ENCODE results near the gene SPATA24.
"Not testable (repeated sequence)": the region's sequence is repeated elsewhere in the genome, so short reads cannot be mapped to it uniquely, and the experiment has no call there.

The SPATA24 gene

GRCh38 chr5:139417214-139417613 lies 13.3 kb upstream of the SPATA24 start:
- peak in 5 of 56 donors; percentile 20 to 49 (median 43) for DNase-seq

- no peak for DNase-seq
These were observed 12.8 kb upstream of the SPATA24 start for GRCh38 chr5:139416651-139417050.

- DNase-seq = no peak
These were observed 12.0 kb upstream of the SPATA24 start for GRCh38 chr5:139415869-139416268.

- DNase-seq = peak in 54 of 56 donors; percentile 13 to 94 (median 76)
These were observed 11.5 kb upstream of the SPATA24 start for GRCh38 chr5:139415221-139415861.

GRCh38 chr5:139414581-139415130 lies 10.8 kb upstream of the SPATA24 start:
- peak in 23 of 56 donors; percentile 19 to 71 (median 36) for DNase-seq

- no peak for DNase-seq
These were observed 10.1 kb upstream of the SPATA24 start for GRCh38 chr5:139413963-139414362.

GRCh38 chr5:139413153-139413552 lies 9.3 kb upstream of the SPATA24 start:
- DNase-seq = no peak

GRCh38 chr5:139410993-139411828 lies 7.3 kb upstream of the SPATA24 start:
- DNase-seq = peak in 7 of 56 donors; percentile 14 to 39 (median 31)

GRCh38 chr5:139410121-139410992 lies 6.5 kb upstream of the SPATA24 start:
- DNase-seq = no peak

- DNase-seq = not testable (repeated sequence)
These were observed 5.2 kb upstream of the SPATA24 start for GRCh38 chr5:139409116-139409515.

GRCh38 chr5:139408191-139408590 lies 4.3 kb upstream of the SPATA24 start:
- DNase-seq = no peak

- no peak for DNase-seq
These were observed 3.6 kb upstream of the SPATA24 start for GRCh38 chr5:139407517-139407916.

GRCh38 chr5:139406963-139407362 lies 3.1 kb upstream of the SPATA24 start:
- DNase-seq = no peak

- DNase-seq = no peak
These were observed 573 bp upstream of the SPATA24 start for GRCh38 chr5:139404484-139404840.

GRCh38 chr5:139403418-139403786 lies 487 bp downstream of the SPATA24 start:
- DNase-seq = no peak

- DNase-seq = no peak
These were observed 1.2 kb downstream of the SPATA24 start for GRCh38 chr5:139402561-139403158.

- no peak for DNase-seq
These were observed 2.3 kb downstream of the SPATA24 start for GRCh38 chr5:139401546-139401945.

GRCh38 chr5:139399501-139400121 lies 4.3 kb downstream of the SPATA24 start:
- no peak for DNase-seq

GRCh38 chr5:139397921-139398320 lies 6.0 kb downstream of the SPATA24 start:
- DNase-seq = no peak

- DNase-seq = no peak
These were observed 7.2 kb downstream of the SPATA24 start for GRCh38 chr5:139396691-139397090.

All from amygdala (tissue), 56 donors.